MM.1S (cell line): ENCODE results near the gene PLCXD1.

Experiments
- EZH2phosphoT487 ChIP-seq: fragments of 300-600 bp; sonication (generic); IDR thresholded peaks from 2 replicates; pipeline ENCODE4 v1.6.1; 2018; ENCODE audit warnings: antibody characterized with exemption, low read length
- TF ChIP-seq, protein P1 (sequence below): fragments of 300-600 bp; sonication (generic); IDR thresholded peaks from 2 replicates; pipeline ENCODE4 v1.5.1; 2016; ENCODE audit warnings: antibody characterized with exemption, low read length, mixed read lengths

DNA sequence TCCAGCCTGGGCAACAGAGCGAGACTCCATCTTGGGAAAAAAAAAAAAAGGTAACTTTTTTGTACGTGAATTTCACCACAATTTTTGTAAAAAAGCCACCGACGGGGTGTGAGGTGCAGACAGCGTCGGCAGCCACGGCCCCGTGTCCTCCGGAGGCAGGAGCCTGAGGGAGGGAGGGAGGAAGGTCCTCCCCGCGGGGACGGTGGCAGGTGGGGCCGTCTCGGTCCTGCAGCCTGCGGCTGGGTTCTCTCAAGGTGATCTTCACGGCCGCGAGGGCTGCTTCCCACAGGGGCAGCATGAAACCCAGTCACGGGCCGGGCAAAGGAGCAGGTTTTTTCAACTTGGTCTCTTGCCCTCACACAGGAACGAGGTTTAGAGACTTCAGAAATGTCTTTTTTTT, 14.0 kb downstream of the PLCXD1 start:
- TF ChIP-seq, protein P1, sequence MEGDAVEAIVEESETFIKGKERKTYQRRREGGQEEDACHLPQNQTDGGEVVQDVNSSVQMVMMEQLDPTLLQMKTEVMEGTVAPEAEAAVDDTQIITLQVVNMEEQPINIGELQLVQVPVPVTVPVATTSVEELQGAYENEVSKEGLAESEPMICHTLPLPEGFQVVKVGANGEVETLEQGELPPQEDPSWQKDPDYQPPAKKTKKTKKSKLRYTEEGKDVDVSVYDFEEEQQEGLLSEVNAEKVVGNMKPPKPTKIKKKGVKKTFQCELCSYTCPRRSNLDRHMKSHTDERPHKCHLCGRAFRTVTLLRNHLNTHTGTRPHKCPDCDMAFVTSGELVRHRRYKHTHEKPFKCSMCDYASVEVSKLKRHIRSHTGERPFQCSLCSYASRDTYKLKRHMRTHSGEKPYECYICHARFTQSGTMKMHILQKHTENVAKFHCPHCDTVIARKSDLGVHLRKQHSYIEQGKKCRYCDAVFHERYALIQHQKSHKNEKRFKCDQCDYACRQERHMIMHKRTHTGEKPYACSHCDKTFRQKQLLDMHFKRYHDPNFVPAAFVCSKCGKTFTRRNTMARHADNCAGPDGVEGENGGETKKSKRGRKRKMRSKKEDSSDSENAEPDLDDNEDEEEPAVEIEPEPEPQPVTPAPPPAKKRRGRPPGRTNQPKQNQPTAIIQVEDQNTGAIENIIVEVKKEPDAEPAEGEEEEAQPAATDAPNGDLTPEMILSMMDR = no peak
- no peak for TF ChIP-seq EZH2phosphoT487
